ENCODE results near the gene DOCK1.

DOCK1 gene

DNA sequence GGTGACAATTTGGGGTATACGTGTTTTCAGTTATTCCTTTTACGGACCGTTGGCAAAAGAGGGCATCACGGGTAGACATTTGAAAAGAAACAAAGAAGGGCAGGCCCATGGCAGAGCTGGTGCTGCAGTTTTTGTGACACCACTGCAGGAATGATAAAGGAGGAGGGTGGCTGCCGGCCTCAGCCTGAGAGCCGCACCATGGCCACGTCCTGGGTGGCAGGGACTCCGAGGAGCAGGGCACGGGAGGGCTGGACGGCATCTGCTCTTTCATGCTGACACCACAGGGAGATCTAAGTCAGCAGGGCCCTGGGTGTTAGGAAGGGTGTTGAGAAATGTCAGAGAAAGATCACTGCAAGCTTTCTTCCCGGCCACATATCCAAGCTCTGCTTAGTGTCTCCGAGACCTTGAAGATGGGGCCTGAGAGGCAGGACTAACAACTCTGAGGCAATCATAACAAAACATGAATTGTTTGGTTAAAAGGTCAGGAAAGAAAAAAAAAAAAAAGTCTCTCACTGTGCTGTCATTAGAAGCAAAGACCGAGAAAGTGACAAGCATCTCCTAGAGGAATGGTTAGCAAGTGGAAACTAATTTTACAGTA is 254.5 kb downstream of the DOCK1 start:
- TF ChIP-seq, protein P1, sequence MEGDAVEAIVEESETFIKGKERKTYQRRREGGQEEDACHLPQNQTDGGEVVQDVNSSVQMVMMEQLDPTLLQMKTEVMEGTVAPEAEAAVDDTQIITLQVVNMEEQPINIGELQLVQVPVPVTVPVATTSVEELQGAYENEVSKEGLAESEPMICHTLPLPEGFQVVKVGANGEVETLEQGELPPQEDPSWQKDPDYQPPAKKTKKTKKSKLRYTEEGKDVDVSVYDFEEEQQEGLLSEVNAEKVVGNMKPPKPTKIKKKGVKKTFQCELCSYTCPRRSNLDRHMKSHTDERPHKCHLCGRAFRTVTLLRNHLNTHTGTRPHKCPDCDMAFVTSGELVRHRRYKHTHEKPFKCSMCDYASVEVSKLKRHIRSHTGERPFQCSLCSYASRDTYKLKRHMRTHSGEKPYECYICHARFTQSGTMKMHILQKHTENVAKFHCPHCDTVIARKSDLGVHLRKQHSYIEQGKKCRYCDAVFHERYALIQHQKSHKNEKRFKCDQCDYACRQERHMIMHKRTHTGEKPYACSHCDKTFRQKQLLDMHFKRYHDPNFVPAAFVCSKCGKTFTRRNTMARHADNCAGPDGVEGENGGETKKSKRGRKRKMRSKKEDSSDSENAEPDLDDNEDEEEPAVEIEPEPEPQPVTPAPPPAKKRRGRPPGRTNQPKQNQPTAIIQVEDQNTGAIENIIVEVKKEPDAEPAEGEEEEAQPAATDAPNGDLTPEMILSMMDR (conservative IDR thresholded peaks at IDR 0.05; ENCODE audit: low read depth, low read length) = no peak
- DNase-seq (ENCODE audit: low read depth) = no peak
- H3K4me3 ChIP-seq (ENCODE audit: low read depth, low read length) = no peak overlapping the region

DNA sequence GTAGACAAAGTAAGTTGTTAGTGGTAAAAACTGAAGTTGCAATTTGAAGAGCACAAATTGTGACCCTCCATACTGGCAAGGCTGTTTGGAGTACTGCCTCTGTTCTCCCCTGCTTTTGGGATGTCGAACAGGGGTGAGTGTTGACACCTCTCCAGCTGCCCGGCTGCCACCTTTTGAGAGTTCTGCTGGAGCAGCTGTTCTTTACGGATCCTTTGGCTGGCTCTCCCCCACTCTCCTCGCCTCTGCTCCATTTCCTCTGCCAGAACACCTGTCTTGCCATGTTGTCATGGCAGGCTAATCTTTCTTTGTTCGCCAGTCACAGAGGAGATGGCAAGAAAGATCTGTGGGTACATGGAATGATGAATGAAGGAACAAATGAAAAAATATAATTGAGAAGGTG is 256.3 kb downstream of the DOCK1 start:
- H3K4me3 ChIP-seq (ENCODE audit: low read depth, low read length) = no peak overlapping the region
- TF ChIP-seq, protein P1 (conservative IDR thresholded peaks at IDR 0.05; ENCODE audit: low read depth, low read length) = no peak
- no peak for DNase-seq (ENCODE audit: low read depth)

DNA sequence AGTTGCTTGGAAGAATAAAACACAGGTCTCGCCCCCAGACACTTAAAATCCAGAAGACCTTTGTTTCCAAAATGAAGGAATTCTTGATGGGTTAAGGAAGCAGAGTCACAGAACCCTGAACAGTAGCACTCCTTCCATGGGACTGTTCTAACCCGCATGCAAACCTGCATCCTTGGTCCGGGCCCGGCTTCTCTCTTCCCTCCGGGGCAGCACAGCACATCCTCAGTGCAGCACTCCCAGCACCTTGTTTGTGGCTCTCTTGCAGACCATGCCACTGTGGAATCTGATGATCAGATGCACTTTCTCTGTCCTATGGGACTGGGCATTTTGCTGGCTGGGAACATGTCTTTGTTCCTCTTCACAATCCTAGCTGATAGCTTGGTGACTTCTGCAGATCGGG is 257.6 kb downstream of the DOCK1 start:
- DNase-seq (ENCODE audit: low read depth) = no peak
- TF ChIP-seq, protein P1 (conservative IDR thresholded peaks at IDR 0.05; ENCODE audit: low read depth, low read length) = no peak
- H3K4me3 ChIP-seq (ENCODE audit: low read depth, low read length) = no peak overlapping the region

DNA sequence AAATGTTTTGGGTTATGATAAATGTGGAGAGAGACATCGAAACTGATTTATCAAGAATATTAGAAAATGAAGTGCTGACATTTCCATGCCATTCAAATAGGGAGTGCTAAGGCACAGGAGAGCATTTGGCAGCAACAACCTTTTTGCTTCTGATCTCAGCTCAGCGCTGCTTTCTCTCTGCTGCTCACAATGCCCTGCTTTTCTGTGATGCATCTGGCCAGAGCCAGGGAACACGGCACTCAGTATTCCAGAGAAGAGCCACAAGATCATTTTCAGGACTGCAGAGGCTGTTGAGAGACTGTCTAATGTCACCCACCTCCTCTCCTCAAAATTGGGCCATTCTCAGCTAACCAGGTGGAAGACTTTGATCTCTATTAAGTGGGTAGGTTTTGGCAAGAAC is 263.0 kb downstream of the DOCK1 start:
- H3K4me3 ChIP-seq (ENCODE audit: low read depth, low read length) = no peak overlapping the region
- TF ChIP-seq, protein P1 (conservative IDR thresholded peaks at IDR 0.05; ENCODE audit: low read depth, low read length) = no peak
- DNase-seq (ENCODE audit: low read depth) = no peak

DNA sequence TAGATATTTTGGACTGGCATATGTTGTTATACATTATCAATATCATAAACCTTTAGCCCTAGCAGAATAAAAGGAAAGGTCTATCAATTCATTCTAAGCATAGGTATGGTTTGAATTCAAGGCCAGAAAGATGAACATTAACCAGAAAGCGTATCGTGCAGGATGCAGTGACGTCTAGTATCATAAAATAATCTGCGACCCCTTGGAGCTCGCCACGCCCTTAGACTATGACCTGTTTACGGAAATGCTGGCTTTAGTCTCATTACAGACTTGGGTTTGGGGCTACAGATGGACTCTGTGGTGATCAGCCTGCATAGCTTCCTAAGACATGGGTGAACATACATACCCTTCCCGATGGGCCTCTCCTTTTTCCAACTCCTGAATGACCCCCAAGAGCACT is 269.6 kb downstream of the DOCK1 start:
- H3K4me3 ChIP-seq (ENCODE audit: low read depth, low read length) = no peak overlapping the region
- TF ChIP-seq, protein P1 (conservative IDR thresholded peaks at IDR 0.05; ENCODE audit: low read depth, low read length) = no peak
- no peak for DNase-seq (ENCODE audit: low read depth)

DNA sequence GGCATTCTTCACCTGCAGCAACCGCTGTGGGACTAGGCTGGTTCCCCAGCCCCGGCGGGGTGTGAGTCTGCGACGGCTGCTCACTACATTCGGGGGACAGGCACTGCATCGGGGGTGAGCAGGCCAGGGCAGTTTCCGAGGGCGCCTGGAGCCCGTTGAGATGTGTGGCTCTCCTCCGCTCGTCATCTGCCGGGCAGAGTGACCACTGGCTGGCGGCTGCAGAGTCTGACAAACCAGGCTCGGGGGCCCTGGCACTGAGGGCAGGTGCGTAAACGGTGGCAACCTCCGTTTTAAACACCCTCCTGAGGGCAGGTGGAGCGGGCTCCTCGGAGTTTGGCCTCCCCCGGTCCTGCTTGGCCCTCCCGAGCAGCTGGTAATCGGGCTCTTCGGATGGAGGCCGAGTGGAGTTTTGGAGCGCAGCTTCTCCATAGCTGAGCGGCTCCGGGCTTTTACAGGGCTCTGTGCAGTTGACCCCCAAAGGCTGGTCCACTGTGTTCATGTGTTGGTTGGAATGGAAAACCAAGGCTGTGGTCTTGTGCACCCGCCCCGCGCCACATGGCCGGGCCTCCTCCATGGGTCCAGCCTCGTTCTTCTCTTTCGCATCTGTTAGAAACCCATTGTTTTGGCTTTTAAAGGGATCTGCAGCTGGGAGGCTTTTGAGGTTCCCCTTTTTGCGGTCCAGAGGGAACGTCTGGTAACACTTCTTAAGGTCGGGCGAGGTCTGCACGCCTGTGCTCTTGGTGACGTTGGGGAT is 270.3 kb downstream of the DOCK1 start:
- TF ChIP-seq, protein P1 (conservative IDR thresholded peaks at IDR 0.05; ENCODE audit: low read depth, low read length) = no peak

DNA sequence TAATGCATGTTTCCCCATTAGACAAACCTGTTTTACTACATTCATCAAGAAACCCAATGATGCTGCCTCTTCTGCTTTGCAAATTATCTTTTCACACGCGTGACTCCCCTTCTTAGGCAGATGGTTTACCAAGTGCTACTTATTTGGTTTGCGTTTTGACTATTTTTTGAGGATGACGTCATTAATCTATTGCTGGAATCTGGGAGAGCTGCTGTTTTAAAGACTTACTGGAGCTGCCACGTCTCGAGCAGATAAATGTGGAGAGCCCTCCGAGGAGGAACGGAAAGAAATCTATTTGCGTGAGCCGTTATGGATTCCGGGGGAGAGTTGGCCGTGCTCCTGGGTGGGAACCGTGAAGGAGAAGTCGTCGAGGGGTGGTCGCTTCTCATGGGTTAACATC is 271.4 kb downstream of the DOCK1 start:
- H3K4me3 ChIP-seq (ENCODE audit: low read depth, low read length) = no peak overlapping the region
- TF ChIP-seq, protein P1 (conservative IDR thresholded peaks at IDR 0.05; ENCODE audit: low read depth, low read length) = no peak
- no peak for DNase-seq (ENCODE audit: low read depth)

More for the DNA sequence above, 270.3 kb downstream of the DOCK1 start:
- no peak overlapping the region for H3K4me3 ChIP-seq (ENCODE audit: low read depth, low read length)
- DNase-seq (ENCODE audit: low read depth) = no peak

Measured in choroid plexus epithelial cell (primary cell).